HG02642 (cell line): ENCODE data around the gene HELZ2.
"Not testable (repeated sequence)": the region's sequence is repeated elsewhere in the genome, so short reads cannot be mapped to it uniquely, and the experiment has no call there.

Source experiments
- ATAC-seq: cut with Tn5 transposase; IDR thresholded peaks from one replicate; pipeline ENCODE4 v1.9.1; 2021; ENCODE audit warnings: mild to moderate bottlenecking; ENCODE audit not compliant: unreplicated experiment, poor library complexity

HELZ2 gene

DNA sequence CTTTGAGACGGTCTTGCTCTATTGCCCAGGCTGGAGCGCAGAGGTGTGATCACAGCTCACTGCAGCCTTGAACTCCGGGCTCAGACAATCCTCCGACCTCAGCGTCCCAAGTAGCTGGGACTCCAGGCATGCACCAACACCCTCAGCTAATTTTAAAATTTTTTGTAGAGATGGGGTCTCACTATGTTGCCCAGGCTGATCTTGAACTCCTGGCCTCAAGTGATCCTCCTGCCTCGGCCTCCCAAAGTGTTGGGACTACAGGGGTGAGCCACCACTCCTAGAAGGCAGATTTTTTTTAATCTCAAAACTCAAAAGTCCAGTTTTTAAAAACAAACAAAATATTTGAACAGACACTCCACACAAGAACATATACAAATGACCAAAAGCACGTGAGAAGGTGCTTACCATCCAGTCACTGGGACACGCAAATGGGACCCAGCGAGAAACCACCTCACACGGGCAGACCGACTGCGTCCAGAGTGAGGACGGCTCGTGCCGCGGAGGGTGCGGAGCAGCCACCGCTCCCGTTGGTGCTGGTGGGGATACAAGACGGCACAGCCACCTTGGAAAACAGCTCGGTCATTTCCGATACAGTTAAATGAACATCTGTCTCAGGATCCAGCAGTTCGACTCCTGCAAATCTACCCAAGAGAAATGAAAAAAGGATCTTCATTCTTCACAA is 8.5 kb upstream of the HELZ2 start:
- ATAC-seq, result no peak

DNA sequence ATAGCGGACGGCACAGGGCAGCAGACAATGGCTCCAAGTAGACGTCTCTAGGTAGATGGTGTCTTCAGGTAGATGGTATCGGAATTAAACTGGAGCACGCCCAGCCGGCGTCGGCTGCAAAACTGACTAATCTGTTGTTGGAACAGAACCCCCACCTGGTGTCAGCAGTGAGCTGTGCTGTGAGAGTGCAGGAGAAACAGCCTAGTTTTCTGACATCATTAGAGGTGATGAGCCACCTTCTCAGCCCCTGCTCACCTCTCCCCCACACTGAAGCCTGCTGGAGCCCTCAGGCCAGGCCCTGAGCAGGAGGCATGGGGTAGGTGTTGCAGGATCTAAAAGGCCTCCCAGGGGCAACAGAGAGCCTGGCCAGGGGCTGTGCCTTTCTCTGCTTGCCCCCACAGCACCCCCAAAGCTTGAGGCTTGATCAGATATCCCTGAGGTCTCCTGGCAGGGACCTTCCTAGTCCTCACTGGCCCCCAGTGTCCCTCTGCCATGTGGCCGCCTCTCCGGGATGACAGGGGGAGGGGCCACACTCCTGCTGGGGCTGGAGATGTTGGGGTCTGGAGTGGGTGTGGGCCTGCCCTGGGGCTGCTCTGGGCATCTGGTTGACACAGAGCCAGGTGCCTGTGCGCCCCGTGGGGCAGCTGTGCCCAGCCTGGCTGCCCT is 6.9 kb upstream of the HELZ2 start:
- ATAC-seq, result no peak

DNA sequence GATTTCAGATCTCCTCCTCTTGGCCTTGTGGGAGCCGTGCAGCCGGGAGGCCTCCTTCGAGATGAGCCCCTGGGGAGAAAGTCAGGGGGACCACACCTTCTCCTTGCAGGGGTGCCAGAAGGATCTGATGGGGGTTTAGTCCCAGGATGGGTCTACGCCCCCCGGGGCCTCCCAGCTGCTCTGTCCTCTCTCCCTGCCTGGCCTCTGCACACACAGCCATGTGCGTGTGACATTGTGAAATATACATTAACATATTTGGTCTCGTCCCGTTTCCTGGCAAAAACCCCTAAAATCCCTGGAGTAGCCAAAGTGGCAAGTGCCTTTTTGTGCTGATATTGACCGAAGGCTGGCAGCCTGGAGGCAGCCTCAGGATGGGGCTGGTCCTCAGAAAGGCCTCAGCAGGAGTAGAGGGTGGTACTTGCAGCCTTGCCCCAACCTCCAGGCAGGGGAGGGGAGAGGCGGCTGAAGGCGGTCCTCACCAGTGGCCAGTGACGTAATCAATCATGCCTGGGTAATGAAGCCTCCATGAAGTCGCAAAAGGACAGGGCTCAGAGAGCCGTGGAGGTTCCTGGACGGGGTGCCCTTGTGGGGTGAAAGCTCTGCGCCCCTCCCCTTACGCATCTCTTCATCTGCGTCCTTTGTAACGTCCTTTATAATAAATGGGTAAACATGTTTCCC is 5.1 kb upstream of the HELZ2 start:
- no peak for ATAC-seq

DNA sequence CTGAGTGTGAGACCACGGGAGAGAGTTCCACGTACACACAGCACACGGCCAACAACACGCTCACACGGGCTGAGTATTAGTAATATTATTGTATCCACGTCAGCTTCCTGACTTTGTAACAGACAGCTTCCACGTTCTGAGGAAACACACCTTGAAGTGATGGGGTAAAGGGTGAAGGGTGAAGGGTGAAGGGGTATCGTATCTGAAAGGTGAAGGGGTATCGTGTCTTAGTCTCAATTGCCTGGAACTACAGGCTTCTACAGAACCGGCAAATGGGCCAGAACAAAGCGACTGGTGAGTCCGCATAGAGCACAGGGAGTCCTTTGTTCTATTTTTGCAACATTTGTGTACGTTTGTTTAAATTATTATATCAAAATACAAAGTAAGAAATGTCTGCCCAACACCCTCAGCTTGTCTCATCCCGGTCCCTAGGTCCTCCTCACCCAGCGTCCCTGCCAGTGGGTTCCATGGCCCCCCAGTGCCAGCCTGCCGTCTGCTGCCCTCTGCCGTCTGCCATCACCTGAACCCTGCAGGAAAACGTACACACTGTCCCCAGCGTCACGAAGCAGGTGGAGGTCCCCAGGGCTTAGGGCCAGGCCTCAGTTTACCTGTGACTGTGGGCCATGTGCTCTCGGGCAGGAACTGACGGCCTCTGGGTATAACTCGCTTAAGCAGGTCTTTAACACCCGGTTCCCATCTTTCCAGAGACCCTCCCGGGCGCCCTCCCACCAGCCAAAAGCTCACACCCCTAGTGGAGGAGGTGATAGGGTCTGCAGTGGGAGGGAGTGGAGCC is 4.4 kb upstream of the HELZ2 start:
- no peak for ATAC-seq

DNA sequence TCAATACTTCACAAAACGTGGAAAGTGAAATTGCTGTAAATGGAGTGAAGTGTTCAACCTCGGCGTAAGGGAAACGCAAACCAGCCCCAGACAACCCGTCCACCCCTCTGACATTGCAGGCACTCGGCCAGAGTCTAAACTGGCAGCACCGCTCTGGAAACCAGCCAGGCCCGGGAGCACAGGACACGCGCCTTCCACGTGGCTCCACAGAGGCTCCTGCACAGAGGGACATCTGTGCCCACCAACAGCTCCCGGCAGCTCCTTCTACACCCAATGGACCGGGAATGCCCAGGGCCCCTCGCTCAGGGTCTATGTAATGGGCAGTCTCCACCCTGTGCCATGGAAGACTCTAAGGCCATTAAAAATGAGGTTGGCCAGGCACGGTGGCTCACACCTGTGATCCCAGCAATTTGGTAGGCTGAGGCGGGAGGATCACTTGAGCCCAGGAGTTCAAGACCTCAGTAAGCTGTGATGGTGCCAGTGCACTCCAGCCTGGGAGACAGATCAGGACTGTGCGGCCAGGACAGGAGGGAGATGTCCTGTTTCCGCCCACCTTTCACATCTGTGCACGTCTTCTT is 3.4 kb upstream of the HELZ2 start:
- no peak for ATAC-seq

DNA sequence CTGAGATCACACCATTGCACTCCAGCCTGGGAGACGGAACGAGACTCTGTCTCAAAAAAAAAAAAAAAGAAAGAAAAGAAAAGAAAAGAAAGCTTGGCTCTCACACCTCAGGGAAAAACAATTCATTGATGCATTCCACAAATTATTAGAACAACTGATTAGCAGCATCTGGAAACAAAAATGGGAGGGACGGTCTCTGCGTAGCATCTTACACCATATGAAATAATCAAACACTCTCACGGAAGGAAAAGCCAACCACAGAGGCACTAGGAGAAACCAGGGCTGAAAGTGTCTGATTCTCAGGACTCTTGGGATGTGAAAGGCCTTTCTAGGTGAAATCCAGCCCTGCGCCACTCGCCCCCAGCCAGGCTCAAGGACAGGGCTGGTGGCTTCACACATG is 2.3 kb upstream of the HELZ2 start:
- ATAC-seq, result no peak

DNA sequence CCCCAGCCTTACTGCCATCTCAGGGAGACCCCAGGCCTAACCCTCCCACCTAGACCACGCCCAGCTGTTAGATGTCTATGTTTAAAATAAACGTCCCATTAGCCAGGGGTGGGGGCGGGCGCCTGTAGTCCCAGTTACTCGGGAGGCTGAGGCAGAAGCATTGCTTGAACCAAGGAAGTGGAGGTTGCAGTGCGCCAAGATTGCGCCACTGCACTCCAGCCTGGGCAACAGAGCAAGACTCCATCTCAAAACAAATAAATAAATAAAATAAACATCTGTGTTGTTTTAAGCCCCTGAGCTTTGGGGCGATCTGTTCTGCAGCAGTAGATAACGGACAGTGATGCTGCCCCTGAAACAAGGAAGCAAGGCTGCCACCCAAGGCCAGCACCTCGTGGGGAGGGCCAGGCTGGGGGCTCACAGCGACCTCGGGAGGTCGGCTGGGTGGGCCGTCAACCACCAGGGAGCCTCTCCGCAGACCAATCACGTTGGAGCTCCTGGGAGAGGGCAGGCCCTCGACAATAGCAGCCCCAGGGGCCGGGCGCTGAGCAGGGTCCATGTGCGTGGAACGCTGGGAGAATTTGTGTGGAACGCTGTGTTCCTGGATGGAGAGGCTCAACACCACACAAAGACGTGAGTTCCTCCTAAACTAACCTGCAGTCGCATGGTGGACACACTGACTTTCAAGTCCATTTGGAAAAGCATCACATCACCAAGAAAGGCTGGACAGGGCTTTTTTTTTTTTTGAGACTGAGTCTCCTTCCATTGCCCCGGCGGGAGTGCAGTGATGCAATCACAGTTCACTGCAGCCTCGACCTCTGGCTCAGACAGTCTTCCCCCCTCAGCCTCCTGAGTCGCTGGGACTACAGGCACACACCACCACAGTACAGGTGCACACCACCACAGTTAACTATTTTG is 1.0 kb upstream of the HELZ2 start:
- ATAC-seq, result no peak

DNA sequence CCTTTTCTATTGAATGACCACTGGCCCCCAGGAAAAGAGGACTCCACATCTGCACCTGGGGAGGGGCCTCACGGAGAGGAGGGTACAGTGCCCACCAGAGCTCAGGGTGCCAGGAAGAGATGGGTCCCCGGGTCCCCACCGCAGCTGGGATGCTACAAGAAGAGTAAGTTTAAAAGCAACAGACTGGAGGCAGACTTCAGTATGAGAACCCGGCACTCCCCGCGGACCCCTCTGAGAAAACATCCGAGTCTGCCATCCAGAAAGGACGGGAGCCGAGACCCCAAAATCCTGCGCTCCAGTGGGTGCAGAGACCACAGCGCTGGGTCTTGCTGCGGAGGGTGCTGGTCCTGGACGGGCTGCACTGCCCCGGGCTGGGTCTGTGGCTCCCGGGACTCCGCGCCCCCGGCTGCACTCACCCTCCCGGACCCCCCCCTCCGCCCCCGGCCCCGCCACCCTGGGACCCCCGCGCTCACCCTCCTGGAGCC is 350 bp downstream of the HELZ2 start:
- ATAC-seq, result peak; percentile 10

DNA sequence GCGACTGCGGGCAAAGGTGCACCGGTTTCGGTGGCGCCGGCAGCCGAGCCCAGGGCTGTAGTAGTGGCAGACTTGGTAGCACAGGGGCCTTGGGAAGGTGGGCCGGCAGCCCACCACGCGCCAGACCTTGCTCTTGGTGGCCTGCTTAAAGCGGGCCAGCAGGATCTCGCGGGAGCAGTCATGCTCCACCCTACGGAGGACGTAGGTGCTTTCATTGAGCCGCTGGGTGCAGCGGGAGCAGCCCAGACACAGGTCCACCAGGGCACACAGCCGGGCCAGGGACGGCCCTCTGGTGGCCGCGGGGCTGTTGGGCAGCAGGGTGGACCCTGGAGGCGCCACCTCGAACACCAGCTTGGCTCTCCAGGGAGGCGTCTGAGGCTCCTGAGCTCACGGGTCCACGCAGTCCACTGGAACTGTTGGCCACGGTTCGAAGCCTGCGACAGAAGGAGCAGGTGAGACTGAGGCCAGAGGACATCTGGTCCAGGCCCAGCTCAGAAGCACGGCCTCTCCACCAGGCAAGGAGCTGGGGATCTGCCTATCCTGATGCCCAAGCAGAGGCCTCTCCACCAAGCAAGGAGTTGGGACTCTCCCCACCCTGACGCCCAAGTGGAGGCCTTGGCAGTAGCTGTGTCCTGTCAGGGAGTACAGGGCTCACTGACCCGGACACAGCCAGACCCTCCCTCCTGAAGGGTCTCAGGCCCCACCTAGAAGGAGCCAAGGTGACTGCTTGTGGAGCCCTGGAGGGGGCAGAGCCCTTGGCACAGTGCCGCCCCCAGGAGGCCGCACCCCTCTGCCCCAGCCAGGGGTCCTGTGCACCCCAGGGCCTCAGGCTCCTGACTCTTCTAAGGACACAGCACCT is 1.0 kb downstream of the HELZ2 start:
- ATAC-seq, result no peak

DNA sequence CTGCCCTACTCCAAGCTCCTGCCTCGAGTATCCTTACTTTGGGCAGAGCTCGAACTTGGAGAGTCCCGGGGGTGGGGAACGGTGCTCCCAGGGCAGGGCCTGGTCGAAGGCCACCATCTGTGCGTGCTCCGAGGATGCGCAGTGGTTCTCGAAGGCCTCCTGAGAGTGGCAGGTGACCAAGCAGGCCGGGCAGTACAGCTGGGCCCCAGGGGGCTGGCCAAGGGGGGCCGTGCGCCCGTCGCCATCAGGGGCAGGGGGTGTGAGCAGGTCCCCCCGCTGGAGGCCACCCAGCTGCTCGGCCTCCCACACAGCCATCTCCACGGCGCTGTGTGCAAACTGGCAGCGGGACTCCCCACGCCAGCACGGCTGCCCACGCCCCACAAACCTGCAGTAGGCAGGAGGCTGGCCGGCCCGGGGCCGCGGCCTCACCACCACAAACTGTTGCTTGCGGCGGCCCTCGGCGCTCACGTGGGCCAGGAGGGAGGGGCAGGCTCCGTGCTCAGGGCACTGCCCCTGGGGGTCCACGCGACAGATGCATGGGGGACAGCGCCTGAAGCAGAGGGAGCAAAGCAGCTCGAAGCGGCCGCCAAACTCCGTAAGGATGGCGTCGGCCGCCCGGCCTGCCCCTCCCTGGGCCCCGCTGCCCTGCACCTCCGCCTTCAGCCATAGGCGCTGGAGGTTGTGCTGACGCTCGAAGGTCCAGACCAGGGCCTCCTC is 1.8 kb downstream of the HELZ2 start:
- ATAC-seq, result no peak

DNA sequence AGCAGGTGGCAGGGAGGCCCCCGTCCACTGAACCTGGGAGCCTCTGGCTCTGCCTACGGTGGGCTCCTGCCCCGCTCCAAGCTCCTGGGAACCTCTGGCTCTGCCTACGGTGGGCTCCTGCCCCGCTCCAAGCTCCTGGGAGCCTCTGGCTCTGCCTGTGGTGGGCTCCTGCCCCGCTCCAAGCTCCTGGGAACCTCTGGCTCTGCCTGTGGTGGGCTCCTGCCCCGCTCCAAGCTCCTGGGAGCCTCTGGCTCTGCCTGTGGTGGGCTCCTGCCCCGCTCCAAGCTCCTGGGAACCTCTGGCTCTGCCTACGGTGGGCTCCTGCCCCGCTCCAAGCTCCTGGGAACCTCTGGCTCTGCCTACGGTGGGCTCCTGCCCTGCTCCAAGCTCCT is 3.0 kb downstream of the HELZ2 start:
- not testable (repeated sequence) for ATAC-seq

DNA sequence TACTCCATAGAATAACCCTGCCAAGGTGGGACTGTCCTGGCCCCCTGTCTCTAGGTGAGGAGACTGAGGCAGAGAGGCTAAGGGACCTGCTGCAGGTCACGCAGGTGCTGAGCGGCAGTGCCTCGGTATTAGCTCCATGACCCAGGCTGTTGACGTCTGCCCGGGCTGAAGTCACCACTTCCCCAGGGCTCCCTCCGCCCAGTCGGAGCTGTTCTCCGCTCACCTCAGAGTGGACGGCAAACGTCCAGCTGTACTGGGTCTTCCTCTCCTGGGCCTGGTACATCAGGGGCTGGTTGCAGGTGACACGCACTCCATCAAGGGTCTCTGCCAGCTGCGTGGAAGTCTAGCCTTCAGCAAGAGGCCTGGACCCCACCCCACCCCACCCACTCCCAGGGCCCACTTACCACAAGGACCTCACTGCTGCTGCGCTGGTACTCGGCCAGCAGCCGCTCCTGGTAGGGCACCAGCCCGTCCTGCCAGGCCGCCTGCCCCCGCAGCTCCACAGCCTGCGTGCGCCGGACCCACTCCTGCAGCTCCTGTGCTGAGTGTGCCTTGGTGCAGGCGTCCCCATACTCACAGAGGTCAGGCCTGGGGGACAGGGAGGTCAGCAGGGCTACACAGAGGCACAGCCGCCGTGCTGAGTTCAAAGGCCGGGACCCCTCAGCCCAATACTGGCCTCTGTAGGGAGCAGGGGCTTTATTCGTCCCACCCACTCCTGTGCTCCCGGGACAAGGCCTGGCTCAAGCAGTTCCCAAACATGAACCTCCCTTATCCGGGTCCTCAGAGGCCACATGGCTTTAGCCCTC is 3.6 kb downstream of the HELZ2 start:
- no peak for ATAC-seq

DNA sequence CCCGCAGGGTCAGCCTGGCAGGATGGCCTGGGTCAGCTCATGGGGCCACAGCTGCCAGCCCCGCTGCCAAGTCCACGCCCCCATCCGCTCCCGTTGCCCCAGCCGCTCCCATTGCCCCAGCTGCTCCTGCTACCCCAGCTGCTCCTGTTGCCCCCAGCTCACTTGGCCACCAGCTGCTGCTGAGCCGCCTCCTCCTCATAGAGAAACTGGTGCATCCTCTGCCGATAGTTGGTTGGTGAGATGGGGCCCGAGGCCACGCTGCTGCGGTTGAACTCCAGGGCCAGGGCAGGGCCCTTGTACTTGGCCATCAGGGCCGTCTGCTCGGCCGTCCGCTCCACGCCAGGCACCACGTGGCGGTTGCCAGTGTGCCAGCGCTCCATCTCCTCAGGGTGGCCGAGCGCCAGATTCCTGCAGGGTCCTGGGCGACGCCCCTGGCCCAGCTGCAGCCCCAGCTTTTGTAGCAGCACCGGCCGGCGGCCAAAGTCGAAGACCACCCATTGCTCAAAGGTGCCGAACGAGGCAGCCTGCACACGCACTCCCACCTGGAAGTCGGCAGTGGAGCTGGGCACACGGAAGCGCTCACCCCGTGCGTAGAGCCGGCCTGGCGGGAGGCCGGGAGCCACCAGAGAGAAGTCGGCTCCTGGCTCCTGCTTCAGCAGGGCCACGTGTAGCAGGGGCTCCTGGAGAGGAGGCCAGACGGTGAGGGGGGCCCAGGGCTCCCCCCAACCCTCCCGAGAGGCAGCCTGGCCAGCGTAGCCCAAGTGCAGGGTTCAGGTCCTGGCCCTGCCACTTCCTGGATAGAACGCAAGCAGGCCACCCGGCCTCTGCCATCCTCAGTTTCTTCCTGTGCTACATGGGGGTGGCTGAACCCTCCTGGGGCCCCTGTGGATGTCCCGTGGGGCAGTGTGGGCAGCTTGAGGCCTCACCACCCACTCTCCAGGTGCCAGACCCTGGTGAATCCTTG is 4.8 kb downstream of the HELZ2 start:
- no peak for ATAC-seq

DNA sequence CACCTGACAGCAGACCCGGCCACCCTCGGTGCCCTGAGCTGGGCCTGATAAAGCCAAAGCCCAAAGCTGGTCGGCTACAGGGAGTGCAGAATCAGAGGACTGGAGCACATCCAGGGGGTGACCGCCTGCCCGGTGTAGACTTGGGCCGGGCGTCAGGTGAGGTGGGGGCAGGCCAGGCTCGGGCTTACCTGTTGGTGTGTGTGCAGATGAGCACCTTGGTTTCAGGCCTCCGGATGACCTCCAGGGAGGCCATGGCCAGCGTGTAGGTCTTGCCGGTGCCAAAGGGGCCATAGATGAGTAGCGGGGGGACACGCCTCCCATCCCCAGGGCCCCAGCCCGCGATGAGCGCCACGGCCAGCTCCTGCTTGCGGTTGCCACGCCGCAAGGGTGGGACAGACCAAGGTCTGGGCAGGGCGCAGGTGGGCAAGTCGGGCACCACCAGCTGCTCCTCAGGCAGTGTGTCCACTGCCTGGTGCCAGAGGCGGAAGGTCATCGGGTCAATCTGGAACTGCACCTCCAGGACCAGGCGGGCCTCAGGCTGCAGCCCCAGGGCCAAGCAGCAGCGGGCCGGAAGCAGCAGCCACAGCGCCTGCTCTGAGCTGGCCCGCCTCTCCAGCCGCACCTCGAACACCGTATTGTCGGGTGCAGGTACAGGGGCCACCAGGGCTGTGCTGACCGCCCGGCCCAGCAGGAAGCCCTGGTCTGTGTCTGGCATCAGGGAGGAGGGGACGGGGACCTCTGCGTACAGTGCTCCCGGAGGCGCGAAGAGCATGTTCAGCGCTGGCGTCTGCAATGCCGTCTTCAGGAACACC is 5.7 kb downstream of the HELZ2 start:
- peak; percentile 14 for ATAC-seq
